HG02798 (cell line): ENCODE results near the gene FAM222B.
A peak's percentile ranks its signal among the peaks of the same experiment; 100 is the strongest.
"Not testable (repeated sequence)": the region's sequence is repeated elsewhere in the genome, so short reads cannot be mapped to it uniquely, and the experiment has no call there.

Experiments
- ATAC-seq: cut with Tn5 transposase; IDR thresholded peaks from one replicate; pipeline ENCODE4 v1.9.1; 2021; ENCODE audit warnings: mild to moderate bottlenecking; ENCODE audit not compliant: unreplicated experiment, poor library complexity

FAM222B gene

GRCh38 chr17:28735242-28735722, 107.3 kb downstream of the FAM222B start:
- ATAC-seq, result no peak

GRCh38 chr17:28734712-28735241, 107.8 kb downstream of the FAM222B start:
- ATAC-seq, result no peak

GRCh38 chr17:28733346-28733745, 109.2 kb downstream of the FAM222B start:
- no peak for ATAC-seq

- no peak for ATAC-seq
These were observed 112.7 kb downstream of the FAM222B start for GRCh38 chr17:28729950-28730330.

GRCh38 chr17:28728364-28729200, 114.0 kb downstream of the FAM222B start, which contains the start of gene NEK8:
TSS of gene NEK8 (plus strand) at chr17:28728788. CDS start at chr17:28728814, 26 bp downstream.
- ATAC-seq, result peak; percentile 56

- ATAC-seq, result peak; percentile 46
These were observed 115.7 kb downstream of the FAM222B start for GRCh38 chr17:28726627-28727491.

- peak; percentile 11 for ATAC-seq
These were observed 116.4 kb downstream of the FAM222B start, which contains the start of gene TLCD1 for GRCh38 chr17:28726226-28726626. TSS of gene TLCD1 (minus strand) at chr17:28726233. CDS start at chr17:28726097, 136 bp downstream.

GRCh38 chr17:28725660-28726225, 116.8 kb downstream of the FAM222B start:
- ATAC-seq, result peak; percentile 0

- ATAC-seq, result no peak
These were observed 117.4 kb downstream of the FAM222B start for GRCh38 chr17:28725166-28725659.

- no peak for ATAC-seq
These were observed 118.0 kb downstream of the FAM222B start for GRCh38 chr17:28724500-28725165.

- ATAC-seq, result not testable (repeated sequence)
These were observed 118.6 kb downstream of the FAM222B start for GRCh38 chr17:28723836-28724499.

- no peak for ATAC-seq
These were observed 119.3 kb downstream of the FAM222B start for GRCh38 chr17:28723159-28723835.

GRCh38 chr17:28722417-28723158, 120.0 kb downstream of the FAM222B start:
- no peak for ATAC-seq

GRCh38 chr17:28720997-28721329, 121.6 kb downstream of the FAM222B start:
- not testable (repeated sequence) for ATAC-seq

- ATAC-seq, result no peak
These were observed 122.2 kb downstream of the FAM222B start for GRCh38 chr17:28720247-28720996.

GRCh38 chr17:28719021-28719433, 123.6 kb downstream of the FAM222B start:
- no peak for ATAC-seq

GRCh38 chr17:28718333-28719020, 124.1 kb downstream of the FAM222B start:
- ATAC-seq, result no peak
